ENCODE measurements around the gene FAM216B. TPM values are rescaled to one million over a fixed set of nuclear protein-coding genes. Genes with fewer than 3 reads are reported as not detected.

Gene FAM216B
- total and polyA plus RNA-seq, 2 of the 8 experiments (the other 6 are each of a cell fraction or from before 2014, with no cell fraction given), result not detected

GRCh38 chr13:42821437-42821836 lies 40.1 kb downstream of the FAM216B start:
- Histone ChIP-seq H4K20me1 (replicated peaks in 1 of 2; ENCODE audit: control insufficient read depth in 1 of 2, insufficient read depth in 2 of 2, low read length in 2 of 2) (no peaks in the 10 kb centered on the region), H3K9ac (replicated peaks in 1 of 4; ENCODE audit: extremely low read depth in 1 of 4, low read depth in 3 of 4, low read length in 3 of 4) (no peak overlapping the region), H4K91ac (replicated peaks; ENCODE audit: insufficient read length, low read length) (no peak overlapping the region), H2BK15ac (ENCODE audit: low read length) (no peak overlapping the region), H3K4me3 (ENCODE audit: extremely low read depth in 1 of 4, insufficient read depth in 2 of 4, low read depth in 3 of 4, low read length in 4 of 4) (no peak overlapping the region), H2BK5ac (ENCODE audit: low read depth, low read length) (no peak overlapping the region), H3K36me3 (ENCODE audit: control insufficient read depth in 2 of 4, insufficient read depth in 4 of 4, low read length in 3 of 4) (0 out of 8 replicates have a peak, but pooled peaks cover 0 to 5% (median 0%) of the 10 kb centered on the region in 4 experiments), H2BK120ac (replicated peaks; ENCODE audit: low read depth, low read length) (no peak overlapping the region), H3K27ac (ENCODE audit: low read depth, low read length) (no peak overlapping the region), H3K4me1 (replicated peaks in 1 of 4; ENCODE audit: control insufficient read depth in 3 of 4, insufficient read depth in 4 of 4, low read length in 3 of 4) (no peaks in the 10 kb centered on the region), H4K8ac (ENCODE audit: extremely low read depth, insufficient read depth, low read length) (no peak overlapping the region), H3K4ac (replicated peaks; ENCODE audit: insufficient read length, low read depth, low read length) (no peak overlapping the region), H3K4me2 (ENCODE audit: insufficient read depth in 1 of 2, low read depth in 2 of 2, low read length in 2 of 2) (no peak overlapping the region), H2BK12ac (ENCODE audit: low read depth, low read length) (no peak overlapping the region), H3K23me2 (ENCODE audit: low read depth, low read length) (no peaks in the 10 kb centered on the region; the same call in 1 of the 2 replicates), H3K14ac (ENCODE audit: insufficient read length) (no peak overlapping the region), H2AFZ (ENCODE audit: low read length) (no peak overlapping the region), H2AK5ac (ENCODE audit: low read depth, low read length) (no peak overlapping the region), H3K56ac (replicated peaks; ENCODE audit: insufficient read length, low read depth, low read length) (no peak overlapping the region), H3K27me3 (replicated peaks in 1 of 4; ENCODE audit: control insufficient read depth in 3 of 4, extremely low read depth in 1 of 4, insufficient read depth in 3 of 4, low read length in 3 of 4) (no peaks in the 10 kb centered on the region), H3K79me1 (ENCODE audit: low read depth, low read length) (no peaks in the 10 kb centered on the region), H2BK20ac (ENCODE audit: low read length) (no peak overlapping the region), H3K23ac (ENCODE audit: insufficient read length) (no peak overlapping the region), H3K18ac (ENCODE audit: extremely low read depth, low read length) (no peak overlapping the region), H4K5ac (ENCODE audit: insufficient read length, low read depth, low read length) (no peak overlapping the region), H3K9me3 (ENCODE audit: insufficient read depth in 2 of 2, low read depth in 1 of 2, low read length in 1 of 2) (peaks cover 7% of the 10 kb centered on the region in 2 experiments; a peak in 1 of 4 replicates), H3K79me2 (ENCODE audit: control insufficient read depth in 1 of 2, insufficient read depth in 2 of 2, low read length in 2 of 2) (no peaks in the 10 kb centered on the region)
- WGBS, 2 experiments (ENCODE audit: extremely low coverage in 1 of 2, insufficient coverage in 1 of 2, insufficient read length in 1 of 2, insufficient replicate concordance in 2 of 2, low coverage in 1 of 2, low lambda C conversion rate in 2 of 2, missing lambda C conversion rate in 1 of 2), result 95% methylated on average over 1 of the region's 1 CpG; no CpG with 5 or more reads in 1 of the 2 experiments
- TF ChIP-seq NRF1 (IDR thresholded peaks at IDR 0.05; ENCODE audit: low read depth, low read length) (no peak), JUND (IDR thresholded peaks at IDR 0.05; ENCODE audit: low read length) (no peak), SIN3A (conservative IDR thresholded peaks at IDR 0.05 in 1 of 2, IDR thresholded peaks at IDR 0.05 in 1 of 2; ENCODE audit: low read depth in 1 of 2, low read length in 2 of 2) (no peak), CTBP2 (IDR thresholded peaks at IDR 0.05; ENCODE audit: borderline replicate concordance, insufficient read depth, insufficient read length, low read length) (no peak), CBX5 (IDR thresholded peaks at IDR 0.05; ENCODE audit: low read depth, low read length) (no peak), RFX5 (IDR thresholded peaks at IDR 0.05; ENCODE audit: borderline replicate concordance, low read depth, low read length) (no peak), EZH2 (IDR thresholded peaks at IDR 0.05; ENCODE audit: low read depth, low read length, severe bottlenecking) (no peak), SRF (IDR thresholded peaks at IDR 0.05; ENCODE audit: low read depth, low read length) (no peak), TBP (IDR thresholded peaks at IDR 0.05; ENCODE audit: low read depth, low read length) (no peak)
- TF ChIP-seq, protein P1, sequence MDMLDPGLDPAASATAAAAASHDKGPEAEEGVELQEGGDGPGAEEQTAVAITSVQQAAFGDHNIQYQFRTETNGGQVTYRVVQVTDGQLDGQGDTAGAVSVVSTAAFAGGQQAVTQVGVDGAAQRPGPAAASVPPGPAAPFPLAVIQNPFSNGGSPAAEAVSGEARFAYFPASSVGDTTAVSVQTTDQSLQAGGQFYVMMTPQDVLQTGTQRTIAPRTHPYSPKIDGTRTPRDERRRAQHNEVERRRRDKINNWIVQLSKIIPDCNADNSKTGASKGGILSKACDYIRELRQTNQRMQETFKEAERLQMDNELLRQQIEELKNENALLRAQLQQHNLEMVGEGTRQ (IDR thresholded peaks at IDR 0.05; ENCODE audit: low read length), result no peak
- ChIA-PET POLR2A (ENCODE audit: partially characterized antibody) (interaction anchor here (0.8 to 1.7 kb wide), 5 partner anchors 11 to 54 kb away, joined by 3 to 4 read pairs (median 3); no protein-coding TSS in a partner anchor), CTCF (ENCODE audit: partially characterized antibody) (interaction anchor here (1.1 kb wide), 1 partner anchor 13 kb away, joined by 4 read pairs; no protein-coding TSS in a partner anchor)
- DNase-seq (ENCODE audit: low read depth in 1 of 2, low spot score in 2 of 2) (no peak), FAIRE-seq (no peak)
